WERI-Rb-1 (cell line): ENCODE measurements around the gene HOXA2.

Experiments used
- DNase-seq: peaks from one replicate; pipeline ENCODE4 v3.0.0-alpha.2; 2020
- H3K27ac ChIP-seq: fragments of 250-450 bp; sonication (Bioruptor Pico); 2 replicates; pipeline ENCODE4 v1.5.1; 2020; ENCODE audit warnings: mild to moderate bottlenecking, moderate library complexity
- H3K27me3 ChIP-seq: fragments of 250-450 bp; sonication (Bioruptor Pico); 2 replicates; pipeline ENCODE4 v1.5.1; 2021; ENCODE audit warnings: mild to moderate bottlenecking, low read depth, moderate library complexity; ENCODE audit not compliant: insufficient read depth, severe bottlenecking
- H3K36me3 ChIP-seq: fragments of 250-450 bp; sonication (Bioruptor Pico); 2 replicates; pipeline ENCODE4 v1.5.1; 2020; ENCODE audit warnings: mild to moderate bottlenecking, moderate library complexity
- H3K4me3 ChIP-seq: 2 replicates; pipeline ENCODE4 v1.5.1; 2011; ENCODE audit warnings: low read depth, mild to moderate bottlenecking, control low read depth, low read length
- H3K9me3 ChIP-seq: fragments of 250-450 bp; sonication (Bioruptor Pico); 2 replicates; pipeline ENCODE4 v1.5.1; 2021; ENCODE audit warnings: mild to moderate bottlenecking, moderate library complexity; ENCODE audit not compliant: severe bottlenecking
- CTCF ChIP-seq: IDR thresholded peaks from 2 replicates; pipeline ENCODE4 v1.5.1; 2011; ENCODE audit warnings: low read depth, mild to moderate bottlenecking, control low read depth, inconsistent platforms, low read length

HOXA2 gene

GRCh38 chr7:27051451-27051850, 51.0 kb downstream of the HOXA2 start:
- H3K27me3 ChIP-seq = peaks cover 12% of the 10 kb centered on the region
- no peak overlapping the region for H3K27ac ChIP-seq
- TF ChIP-seq CTCF = no peak
- H3K36me3 ChIP-seq = no peaks in the 10 kb centered on the region
- no peaks in the 10 kb centered on the region for H3K9me3 ChIP-seq
- no peak overlapping the region for H3K4me3 ChIP-seq
- DNase-seq = no peak
